Nephron (organoid): Measurements from ENCODE around the gene ZNF710.

ENCODE experiments used
- H3K27ac Mint-ChIP-seq, 3 experiments: 2 replicates each; pipeline ENCODE4 v1.8.0; 2020; ENCODE audit warnings: mixed read lengths in 3 of 3, mild to moderate bottlenecking in 2 of 3, moderate library complexity in 1 of 3
- H3K27me3 Mint-ChIP-seq: 2 replicates; pipeline ENCODE4 v1.8.0; 2021; ENCODE audit warnings: low read depth, mild to moderate bottlenecking, moderate library complexity, mixed read lengths
- H3K36me3 Mint-ChIP-seq: 2 replicates; pipeline ENCODE4 v1.8.0; 2020; ENCODE audit warnings: low read depth, mixed read lengths
- H3K4me1 Mint-ChIP-seq: 2 replicates; pipeline ENCODE4 v1.8.0; 2020; ENCODE audit warnings: mixed read lengths
- H3K4me3 Mint-ChIP-seq, 3 experiments: 2 replicates each; pipeline ENCODE4 v1.8.0; 2020; ENCODE audit warnings: mild to moderate bottlenecking in 3 of 3, mixed read lengths in 3 of 3, moderate library complexity in 2 of 3
- H3K9me3 Mint-ChIP-seq: 2 replicates; pipeline ENCODE4 v1.8.0; 2020; ENCODE audit warnings: mixed read lengths
- TF ChIP-seq, protein P1 (sequence below), 3 experiments: fragments of 200-600 bp; sonication (generic); IDR thresholded peaks; one replicate each; pipeline ENCODE4 v1.5.0; 2021; ENCODE audit warnings: antibody characterized with exemption in 3 of 3; ENCODE audit not compliant: unreplicated experiment in 3 of 3

Gene ZNF710

DNA sequence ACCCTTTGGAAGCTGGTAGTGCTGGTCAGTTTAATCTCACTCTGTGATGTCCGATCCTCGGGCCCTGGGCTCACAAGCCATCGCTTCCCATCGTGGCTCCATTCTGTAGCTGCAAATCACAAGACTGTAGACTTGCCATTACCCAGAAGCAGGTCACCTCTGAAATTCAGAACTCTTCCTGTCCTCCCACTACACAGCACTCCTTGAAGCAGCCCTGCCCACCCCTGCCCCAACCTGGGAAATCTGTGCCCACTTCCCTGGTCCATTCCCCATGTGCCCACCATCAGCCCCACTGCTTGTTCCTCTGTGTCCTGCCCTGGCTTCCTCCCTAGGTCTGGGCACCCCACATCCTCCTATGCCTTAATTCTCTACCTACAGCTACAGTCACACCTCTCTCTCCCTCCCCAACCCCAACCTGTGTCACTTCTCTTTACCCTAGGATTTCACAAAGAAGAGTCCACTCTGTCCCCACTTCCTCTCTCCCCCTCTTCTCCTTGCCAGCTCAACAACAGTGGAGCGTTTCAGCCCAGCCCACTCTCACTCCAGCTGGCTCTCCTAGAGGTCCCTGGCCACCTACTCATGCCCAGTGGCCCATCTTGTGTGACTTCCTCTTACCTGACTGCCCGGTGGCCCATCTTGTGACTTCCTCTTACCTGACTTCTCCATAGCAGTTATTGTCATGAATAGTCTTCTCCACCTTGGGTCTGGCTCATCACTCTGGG lies 8.3 kb downstream of the ZNF710 start:
- Mint-ChIP-seq H3K27me3 (no peaks in the 10 kb centered on the region), H3K9me3 (peaks cover 18% of the 10 kb centered on the region), H3K4me3 (no peak overlapping the region), H3K36me3 (peaks cover 48% of the 10 kb centered on the region), H3K27ac (no peak overlapping the region), H3K4me1 (peaks cover 10% of the 10 kb centered on the region)
- TF ChIP-seq, protein P1, sequence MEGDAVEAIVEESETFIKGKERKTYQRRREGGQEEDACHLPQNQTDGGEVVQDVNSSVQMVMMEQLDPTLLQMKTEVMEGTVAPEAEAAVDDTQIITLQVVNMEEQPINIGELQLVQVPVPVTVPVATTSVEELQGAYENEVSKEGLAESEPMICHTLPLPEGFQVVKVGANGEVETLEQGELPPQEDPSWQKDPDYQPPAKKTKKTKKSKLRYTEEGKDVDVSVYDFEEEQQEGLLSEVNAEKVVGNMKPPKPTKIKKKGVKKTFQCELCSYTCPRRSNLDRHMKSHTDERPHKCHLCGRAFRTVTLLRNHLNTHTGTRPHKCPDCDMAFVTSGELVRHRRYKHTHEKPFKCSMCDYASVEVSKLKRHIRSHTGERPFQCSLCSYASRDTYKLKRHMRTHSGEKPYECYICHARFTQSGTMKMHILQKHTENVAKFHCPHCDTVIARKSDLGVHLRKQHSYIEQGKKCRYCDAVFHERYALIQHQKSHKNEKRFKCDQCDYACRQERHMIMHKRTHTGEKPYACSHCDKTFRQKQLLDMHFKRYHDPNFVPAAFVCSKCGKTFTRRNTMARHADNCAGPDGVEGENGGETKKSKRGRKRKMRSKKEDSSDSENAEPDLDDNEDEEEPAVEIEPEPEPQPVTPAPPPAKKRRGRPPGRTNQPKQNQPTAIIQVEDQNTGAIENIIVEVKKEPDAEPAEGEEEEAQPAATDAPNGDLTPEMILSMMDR (IDR thresholded peaks at IDR 0.05; ENCODE audit: unreplicated experiment in 3 of 3) = no peak

DNA sequence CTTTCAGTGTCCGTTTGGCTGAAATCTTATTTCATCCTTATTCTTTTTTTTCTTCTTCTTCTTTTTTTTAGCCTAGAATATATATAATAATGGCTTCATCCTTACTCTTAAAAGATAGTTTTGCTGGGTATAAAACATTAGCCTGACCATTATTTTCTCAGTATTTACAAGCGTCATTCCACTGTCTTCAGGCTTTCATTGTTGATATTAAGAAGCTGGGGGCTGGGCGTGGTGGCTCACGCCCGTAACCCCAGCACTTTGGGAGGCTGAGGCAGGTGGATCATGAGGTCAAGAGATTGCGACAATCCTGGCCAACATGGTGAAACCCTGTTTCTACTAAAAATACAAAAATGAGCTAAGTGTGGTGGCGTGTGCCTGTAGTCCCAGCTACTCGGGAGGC lies 10.6 kb downstream of the ZNF710 start:
- Mint-ChIP-seq H3K9me3 (peaks cover 18% of the 10 kb centered on the region), H3K27me3 (no peaks in the 10 kb centered on the region), H3K4me1 (peaks cover 3% of the 10 kb centered on the region), H3K27ac (no peak overlapping the region), H3K36me3 (peaks cover 48% of the 10 kb centered on the region), H3K4me3 (no peak overlapping the region)
- TF ChIP-seq, protein P1 (IDR thresholded peaks at IDR 0.05; ENCODE audit: unreplicated experiment in 3 of 3) = no peak

DNA sequence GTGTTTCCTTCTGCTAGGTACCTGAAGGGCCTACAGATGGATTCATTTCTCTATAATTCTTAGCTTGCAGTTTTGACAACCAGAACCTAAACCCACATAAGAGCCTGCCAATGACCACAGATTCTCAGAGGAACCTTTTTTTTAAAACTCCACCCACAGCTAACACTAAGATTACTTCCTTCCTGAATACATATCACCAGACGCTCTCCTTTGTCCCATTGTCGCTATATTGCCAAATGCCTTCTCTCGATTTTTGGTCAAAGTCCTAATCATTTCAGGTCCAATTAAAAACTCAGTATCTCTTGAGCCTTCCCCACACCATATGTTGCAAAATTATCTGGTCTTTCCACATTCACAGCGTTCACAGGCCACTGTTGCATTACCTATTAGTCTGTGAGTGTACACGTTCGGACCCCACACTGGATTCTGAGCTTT lies 12.4 kb downstream of the ZNF710 start:
- H3K9me3 Mint-ChIP-seq = peaks cover 18% of the 10 kb centered on the region
- H3K27ac Mint-ChIP-seq = no peak overlapping the region
- no peaks in the 10 kb centered on the region for H3K4me1 Mint-ChIP-seq
- H3K27me3 Mint-ChIP-seq = no peaks in the 10 kb centered on the region
- peaks cover 46% of the 10 kb centered on the region for H3K36me3 Mint-ChIP-seq
- TF ChIP-seq, protein P1 (IDR thresholded peaks at IDR 0.05; ENCODE audit: unreplicated experiment in 3 of 3) = no peak
- no peak overlapping the region for H3K4me3 Mint-ChIP-seq

DNA sequence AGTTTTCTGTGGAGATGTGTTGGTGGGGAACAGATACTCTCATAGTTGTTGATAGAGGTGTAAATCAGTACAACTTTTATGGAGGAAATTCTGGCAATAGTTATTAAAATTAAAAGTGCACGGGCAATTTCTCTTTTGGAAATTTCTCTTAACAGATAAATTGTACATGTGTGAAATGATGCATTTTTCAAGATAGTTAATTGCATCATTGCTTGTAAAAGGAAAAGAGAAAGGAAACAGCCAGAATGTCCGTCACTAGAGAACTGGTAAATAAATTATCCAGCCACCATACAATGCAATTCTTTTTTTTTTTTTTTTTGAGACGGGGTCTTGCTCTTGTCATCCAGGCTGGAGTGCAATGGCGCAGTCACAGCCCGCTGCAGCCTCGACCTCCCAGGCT lies 14.2 kb downstream of the ZNF710 start:
- TF ChIP-seq, protein P1 (IDR thresholded peaks at IDR 0.05; ENCODE audit: unreplicated experiment in 3 of 3) = no peak
- Mint-ChIP-seq H3K36me3 (peaks cover 31% of the 10 kb centered on the region), H3K27ac (no peak overlapping the region), H3K4me1 (peaks cover 2% of the 10 kb centered on the region), H3K27me3 (no peaks in the 10 kb centered on the region), H3K9me3 (peaks cover 18% of the 10 kb centered on the region), H3K4me3 (no peak overlapping the region)

DNA sequence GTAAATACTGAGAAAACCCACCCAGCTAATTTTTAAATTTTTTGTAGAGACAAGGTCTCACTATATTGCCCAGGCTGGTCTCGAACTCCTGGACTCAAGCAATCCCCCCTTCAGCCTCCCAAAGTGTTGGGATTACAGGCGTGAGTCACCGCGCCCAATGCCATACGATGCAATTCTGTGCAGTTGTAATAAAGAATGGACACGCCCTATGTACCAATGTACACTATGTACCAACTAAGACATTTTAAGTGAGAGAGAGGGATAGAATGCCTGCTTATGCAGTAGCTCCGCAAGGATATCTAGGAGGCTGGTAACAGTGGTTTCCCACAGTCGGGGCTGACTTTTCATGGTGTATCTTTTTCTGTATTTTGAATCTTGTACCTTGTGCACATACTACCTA lies 14.6 kb downstream of the ZNF710 start:
- Mint-ChIP-seq H3K27ac (no peak overlapping the region), H3K4me3 (no peak overlapping the region), H3K9me3 (peaks cover 18% of the 10 kb centered on the region), H3K36me3 (peaks cover 27% of the 10 kb centered on the region), H3K4me1 (peaks cover 7% of the 10 kb centered on the region), H3K27me3 (no peaks in the 10 kb centered on the region)
- TF ChIP-seq, protein P1 (IDR thresholded peaks at IDR 0.05; ENCODE audit: unreplicated experiment in 3 of 3) = no peak

DNA sequence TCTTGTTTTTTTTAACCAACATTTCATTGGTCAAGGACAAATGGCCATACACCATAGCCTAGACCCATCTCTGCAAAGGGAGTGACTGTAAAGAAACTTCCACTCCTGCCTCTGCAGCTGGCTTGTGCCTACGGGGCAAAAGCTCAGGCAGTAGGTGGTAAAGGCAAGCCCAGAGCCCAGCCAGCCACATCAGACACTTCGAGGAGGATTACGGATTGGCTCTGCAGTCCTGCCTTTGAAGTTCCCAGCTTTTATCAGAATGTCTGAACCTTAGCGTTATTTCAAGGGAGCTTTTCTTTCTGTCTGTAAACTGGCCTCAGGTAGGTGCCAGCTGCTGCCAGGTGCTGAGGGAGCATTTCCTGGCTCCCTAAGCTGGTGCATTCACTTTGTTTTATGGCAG lies 15.6 kb downstream of the ZNF710 start:
- peaks cover 20% of the 10 kb centered on the region for H3K36me3 Mint-ChIP-seq
- no peak overlapping the region for H3K4me3 Mint-ChIP-seq
- H3K27me3 Mint-ChIP-seq = no peaks in the 10 kb centered on the region
- no peak overlapping the region for H3K27ac Mint-ChIP-seq
- peaks cover 12% of the 10 kb centered on the region for H3K4me1 Mint-ChIP-seq
- TF ChIP-seq, protein P1 (IDR thresholded peaks at IDR 0.05; ENCODE audit: unreplicated experiment in 3 of 3) = no peak
- H3K9me3 Mint-ChIP-seq = peaks cover 12% of the 10 kb centered on the region
